ENCODE data around the gene RPS27L.

Gene RPS27L

DNA sequence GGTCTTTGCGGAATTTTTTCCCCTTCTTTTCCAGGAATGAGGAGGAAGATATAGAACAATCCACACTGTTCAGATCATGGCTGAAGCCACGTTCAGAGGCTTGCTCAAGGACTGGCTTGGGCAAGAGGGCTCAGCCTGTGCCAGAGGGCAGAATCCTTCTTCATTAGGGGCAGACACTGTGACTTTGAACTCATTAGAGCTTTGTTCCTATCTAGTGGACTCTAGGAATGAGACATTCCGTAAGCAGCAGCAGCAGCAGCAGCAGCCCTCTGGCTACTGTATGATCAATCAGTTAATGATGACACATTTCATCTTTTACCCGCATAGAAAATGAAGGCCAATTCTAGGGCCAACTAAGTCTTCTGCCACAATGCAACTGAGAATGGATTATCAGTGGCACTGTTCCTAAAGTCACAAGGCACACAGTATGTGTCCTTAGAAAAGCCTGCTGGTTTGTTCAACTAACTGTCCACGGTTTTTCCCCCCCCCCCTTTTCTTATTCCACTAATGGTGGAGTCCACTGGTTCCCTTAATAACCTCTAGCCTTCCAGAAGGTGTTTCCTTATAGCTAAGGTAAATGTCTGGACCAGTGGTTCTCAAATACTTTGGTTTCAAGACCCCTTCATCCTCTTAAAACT, 30.4 kb upstream of the RPS27L start:
- no peak for DNase-seq

DNA sequence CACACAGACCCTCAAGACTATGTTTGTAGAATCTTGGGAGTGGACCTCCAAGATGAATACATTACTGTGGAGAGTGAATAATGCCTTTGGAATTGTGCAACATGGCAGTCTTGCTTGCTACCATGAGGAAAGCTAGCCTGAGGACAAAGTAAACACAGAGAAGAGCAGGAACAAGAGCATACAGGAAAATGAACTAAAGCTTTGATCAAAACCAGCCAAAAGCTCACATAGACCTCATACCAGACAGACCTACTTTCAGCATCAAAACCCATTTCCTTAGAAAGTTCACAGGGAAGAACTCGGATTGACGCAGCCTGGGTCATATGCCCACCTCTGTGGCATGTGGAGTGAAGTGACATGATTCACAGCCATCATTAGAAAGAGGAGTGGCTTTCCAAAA, 28.8 kb upstream of the RPS27L start:
- DNase-seq = no peak

DNA sequence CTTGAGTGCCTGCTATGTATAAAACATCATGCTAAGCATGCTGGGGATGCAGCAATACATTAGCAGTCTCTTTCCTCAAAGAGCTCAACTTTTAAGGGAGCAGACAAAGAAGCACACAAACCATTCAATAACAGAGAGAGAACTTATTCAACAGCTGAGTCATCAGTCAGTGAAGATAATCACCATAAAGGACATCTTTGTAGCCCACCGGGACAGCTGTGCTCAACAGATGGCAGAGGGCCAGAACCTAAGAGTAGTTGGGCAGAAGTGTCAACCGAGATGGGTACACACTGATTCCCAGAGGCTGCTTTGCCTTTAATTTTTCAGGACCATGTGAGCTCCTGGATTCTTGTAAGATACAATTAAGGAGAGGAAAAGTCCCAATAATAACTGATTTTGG, 27.9 kb upstream of the RPS27L start:
- no peak for DNase-seq

- DNase-seq = no peak
These were observed 24.4 kb upstream of the RPS27L start for GRCh38 chr15:63181648-63182047.

- no peak for DNase-seq
These were observed 23.5 kb upstream of the RPS27L start for GRCh38 chr15:63180746-63181145.

GRCh38 chr15:63178034-63178433, 20.8 kb upstream of the RPS27L start:
- no peak for DNase-seq

DNA sequence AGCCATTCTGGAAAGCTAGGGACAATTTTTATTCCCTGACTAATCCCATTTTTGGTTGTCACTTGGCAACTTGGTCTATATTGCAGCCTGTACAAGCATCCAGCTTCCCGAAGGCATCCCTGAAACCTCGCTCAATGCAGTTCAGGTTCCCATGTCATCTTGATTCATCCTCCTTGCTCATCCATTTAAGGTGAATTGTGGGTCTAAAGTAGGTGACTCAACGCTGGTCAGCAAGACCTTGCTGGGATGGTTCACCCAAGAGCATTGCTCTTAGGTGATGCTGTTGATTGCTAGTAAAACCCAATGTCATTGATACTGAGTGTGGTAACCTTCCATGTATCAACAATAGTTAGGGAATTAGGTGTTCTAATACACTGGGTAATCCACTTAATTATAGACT, 19.0 kb upstream of the RPS27L start:
- no peak for DNase-seq

DNA sequence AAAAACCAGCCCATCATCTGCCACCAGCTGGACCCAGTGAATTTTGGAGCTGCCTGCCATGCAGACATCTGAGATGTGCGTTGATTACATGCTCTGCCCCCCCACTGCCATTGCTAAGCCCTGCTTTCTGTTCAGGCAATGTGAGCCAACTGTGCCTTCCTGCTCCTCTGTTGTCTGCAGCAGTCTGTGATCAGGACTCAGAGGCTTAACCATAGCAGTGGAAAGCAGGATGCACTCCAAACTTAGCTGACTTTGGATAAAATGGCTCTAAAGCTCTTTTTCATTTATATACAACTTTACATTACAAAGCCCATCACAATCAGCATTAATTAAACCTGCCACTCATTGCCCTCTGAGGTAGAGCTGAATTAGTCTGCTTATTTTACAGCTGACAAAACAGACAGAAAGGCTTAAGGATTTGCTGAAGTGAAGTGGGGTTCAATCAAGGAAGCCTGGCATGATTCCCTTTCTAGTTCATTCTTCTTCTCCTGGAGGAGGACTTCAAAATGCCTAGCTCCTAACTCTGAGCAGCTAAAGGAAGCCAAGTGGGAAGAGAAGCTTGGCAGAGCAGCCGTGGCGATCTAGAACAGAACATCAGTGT, 15.7 kb upstream of the RPS27L start:
- DNase-seq = no peak

GRCh38 chr15:63172376-63172775, 15.1 kb upstream of the RPS27L start:
- no peak for DNase-seq

DNA sequence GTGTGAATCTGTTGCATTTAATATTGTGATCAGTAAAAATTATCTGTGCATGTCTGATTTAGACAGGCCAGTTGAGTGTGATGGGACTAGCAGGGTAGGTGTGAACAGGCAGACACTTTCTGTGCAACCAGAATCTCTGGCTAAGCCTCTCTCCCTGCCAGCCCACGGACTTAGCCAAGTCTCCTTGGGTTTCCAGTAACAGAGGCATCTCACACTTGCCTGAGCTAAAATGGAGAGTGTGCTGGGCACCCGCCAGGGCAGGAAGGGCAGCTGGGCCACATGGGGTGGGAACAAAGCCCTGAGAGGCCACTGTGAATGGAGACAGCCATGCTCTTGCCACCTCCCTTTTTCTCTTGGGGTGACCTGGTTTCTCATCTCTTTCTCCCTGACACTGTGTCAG, 12.5 kb upstream of the RPS27L start:
- no peak for DNase-seq

DNA sequence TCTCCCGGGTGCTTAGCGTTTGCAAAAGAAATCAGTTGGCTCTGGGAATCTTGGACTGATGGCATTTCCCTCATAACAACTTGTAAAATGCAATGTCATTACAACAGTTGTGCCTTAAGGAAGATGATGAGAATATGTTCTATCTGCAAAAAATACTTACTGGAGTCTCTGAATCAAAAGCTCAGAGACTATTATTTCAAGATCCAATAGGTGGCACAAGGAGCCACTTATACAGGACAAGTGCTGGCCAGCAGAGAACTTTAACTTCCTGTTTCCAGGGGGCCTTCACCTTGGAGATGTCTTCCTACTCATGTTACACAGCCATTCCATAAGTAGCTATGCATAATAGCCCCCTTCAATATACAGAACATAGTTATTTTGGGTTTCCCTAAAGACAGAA, 8.9 kb upstream of the RPS27L start:
- DNase-seq = no peak

DNA sequence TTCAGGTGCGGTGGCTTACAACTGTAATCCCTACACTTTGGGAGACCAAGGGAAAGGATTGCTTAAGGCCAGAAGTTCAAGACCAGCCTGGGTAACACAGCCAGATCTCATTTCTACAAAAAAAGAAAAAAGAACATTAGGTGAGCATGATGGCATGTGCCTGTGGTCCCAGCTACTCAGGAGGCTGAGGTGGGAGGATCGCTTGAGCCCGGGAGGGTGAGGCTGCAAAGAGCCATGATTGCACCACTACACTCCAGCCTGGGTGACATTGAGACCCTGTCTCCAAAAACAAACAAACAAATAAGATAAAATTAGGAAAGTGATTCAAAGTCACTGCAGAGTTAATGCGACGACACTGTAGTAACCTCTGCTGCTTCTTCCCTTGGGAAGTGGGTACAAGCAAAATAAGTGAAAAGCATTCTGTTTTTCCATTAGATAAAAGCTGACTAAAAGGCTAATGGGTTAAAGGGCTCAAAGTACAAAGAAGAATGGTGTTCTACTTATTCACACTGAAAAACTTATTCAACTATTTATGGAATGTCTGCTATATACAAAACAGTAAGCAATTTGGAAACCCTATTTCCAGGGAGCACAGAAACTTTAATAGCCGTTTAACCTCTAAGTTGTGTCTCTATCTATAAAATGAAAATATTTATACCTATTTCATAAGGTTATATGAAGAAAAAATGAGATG, 8.0 kb upstream of the RPS27L start:
- no peak for DNase-seq

- DNase-seq = no peak
These were observed 5.9 kb upstream of the RPS27L start for GRCh38 chr15:63163217-63163616.

- no peak for DNase-seq
These were observed 3.4 kb upstream of the RPS27L start for GRCh38 chr15:63160638-63161037.

GRCh38 chr15:63157891-63158431, 684 bp upstream of the RPS27L start:
- peak; percentile 62 for DNase-seq

DNA sequence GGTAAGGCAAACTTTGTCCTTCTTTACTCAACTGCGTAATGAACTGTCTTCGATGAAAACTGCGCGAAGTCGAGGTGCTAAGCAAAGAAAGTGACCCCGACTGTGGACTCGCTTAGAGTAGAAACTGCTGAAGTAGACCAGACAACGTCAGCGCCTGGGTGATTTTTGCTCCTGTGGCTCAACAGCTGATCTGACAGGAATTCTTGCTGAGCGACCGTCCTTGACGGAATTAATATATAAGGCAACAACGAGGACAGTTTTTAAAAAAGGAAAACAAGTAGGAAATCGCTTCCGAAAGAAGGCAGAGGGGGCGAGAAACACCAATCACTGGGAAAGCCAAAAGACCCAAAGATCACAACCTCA, 541 bp downstream of the RPS27L start:
- DNase-seq = peak; percentile 72

DNA sequence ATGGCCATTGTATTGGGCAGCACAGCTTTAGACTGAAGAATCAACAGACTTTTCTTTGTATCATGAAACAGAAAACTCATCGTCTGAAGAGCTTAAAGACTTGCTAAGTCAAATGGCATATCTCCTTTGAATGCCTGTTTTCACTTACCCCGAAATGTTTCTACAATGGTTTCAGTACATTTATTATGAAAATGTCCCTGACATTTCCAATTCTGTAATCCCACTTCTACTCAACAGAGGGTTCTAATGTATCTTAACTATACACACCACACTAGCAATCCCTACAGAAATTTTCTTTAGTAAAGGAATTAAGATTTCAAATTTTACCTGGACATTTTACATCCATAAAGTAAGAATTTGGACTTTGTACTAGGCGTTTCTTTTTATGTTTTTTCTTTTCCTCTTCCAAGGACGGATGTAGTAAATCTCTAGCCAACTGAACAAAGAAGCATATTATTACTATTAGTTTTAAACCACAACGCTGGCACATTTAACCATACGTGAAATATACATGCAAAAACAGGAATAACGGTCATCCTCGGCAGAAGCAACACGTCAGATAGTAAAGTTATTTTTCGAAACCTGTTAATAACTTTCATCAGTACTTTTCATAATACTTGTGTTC, 1.1 kb downstream of the RPS27L start:
- no peak for DNase-seq

GRCh38 chr15:63155486-63155885, 1.8 kb downstream of the RPS27L start:
- no peak for DNase-seq

- no peak for DNase-seq
These were observed 5.6 kb downstream of the RPS27L start for GRCh38 chr15:63151665-63152064.

- no peak for DNase-seq
These were observed 10.6 kb downstream of the RPS27L start for GRCh38 chr15:63146684-63147083.

DNA sequence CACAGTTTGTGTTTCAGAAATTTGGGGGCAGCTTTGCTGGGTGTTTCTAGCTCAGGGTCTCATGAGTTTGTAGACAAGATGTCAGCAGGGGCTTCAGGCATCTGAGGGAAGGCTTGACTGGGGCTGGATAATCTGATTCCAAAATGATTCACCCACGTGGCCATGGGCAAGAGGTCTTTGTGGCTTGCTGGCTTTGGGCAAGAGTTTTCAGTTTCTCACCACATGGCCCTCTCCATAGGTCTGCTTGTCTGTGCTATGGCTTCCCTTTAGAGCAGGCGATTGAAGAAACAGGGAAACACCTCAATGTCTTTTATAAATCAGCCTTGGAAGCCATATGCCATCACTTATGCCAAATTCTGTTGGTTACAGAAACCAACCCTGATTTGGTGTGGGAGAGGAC, 11.9 kb downstream of the RPS27L start:
- DNase-seq = no peak

GRCh38 chr15:63140936-63141335, 16.3 kb downstream of the RPS27L start:
- no peak for DNase-seq

- no peak for DNase-seq
These were observed 20.5 kb downstream of the RPS27L start for GRCh38 chr15:63136742-63137141.

DNA sequence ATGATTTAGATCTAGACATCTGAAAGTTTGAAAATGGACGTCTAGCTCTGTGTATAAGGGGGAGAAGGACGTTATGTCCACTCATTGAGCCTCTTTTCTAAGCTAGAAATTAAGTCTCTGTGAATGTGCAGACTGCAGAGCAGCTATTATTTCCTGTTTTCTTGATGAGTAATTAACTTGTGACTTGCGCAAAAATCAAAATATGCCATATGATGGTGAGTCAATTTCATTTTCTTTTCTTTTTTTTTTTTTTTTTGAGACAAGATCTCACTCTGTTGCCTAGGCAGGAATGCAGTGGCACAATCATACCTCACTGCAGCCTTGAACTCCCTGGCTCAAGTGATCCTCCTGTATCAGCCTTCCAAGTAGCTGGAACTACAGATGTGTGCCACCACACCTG, 21.5 kb downstream of the RPS27L start:
- no peak for DNase-seq

Measured in RPMI8226 (cell line).